Choroid plexus epithelial cell (primary cell): ENCODE results near the gene KLHL25.

ENCODE experiments used
- DNase-seq: peaks from one replicate; pipeline ENCODE4 v3.0.0-alpha.2; 2010; ENCODE audit warnings: low read depth
- H3K4me3 ChIP-seq: 2 replicates; pipeline ENCODE4 v1.5.1; 2011; ENCODE audit warnings: low read depth, mild to moderate bottlenecking, control low read depth, low read length, moderate library complexity
- TF ChIP-seq, protein P1 (sequence below): conservative IDR thresholded peaks from 2 replicates; pipeline ENCODE4 v1.5.1; 2011; ENCODE audit warnings: low read depth, mild to moderate bottlenecking, control low read depth, inconsistent platforms, low read length, moderate library complexity

KLHL25 gene

DNA sequence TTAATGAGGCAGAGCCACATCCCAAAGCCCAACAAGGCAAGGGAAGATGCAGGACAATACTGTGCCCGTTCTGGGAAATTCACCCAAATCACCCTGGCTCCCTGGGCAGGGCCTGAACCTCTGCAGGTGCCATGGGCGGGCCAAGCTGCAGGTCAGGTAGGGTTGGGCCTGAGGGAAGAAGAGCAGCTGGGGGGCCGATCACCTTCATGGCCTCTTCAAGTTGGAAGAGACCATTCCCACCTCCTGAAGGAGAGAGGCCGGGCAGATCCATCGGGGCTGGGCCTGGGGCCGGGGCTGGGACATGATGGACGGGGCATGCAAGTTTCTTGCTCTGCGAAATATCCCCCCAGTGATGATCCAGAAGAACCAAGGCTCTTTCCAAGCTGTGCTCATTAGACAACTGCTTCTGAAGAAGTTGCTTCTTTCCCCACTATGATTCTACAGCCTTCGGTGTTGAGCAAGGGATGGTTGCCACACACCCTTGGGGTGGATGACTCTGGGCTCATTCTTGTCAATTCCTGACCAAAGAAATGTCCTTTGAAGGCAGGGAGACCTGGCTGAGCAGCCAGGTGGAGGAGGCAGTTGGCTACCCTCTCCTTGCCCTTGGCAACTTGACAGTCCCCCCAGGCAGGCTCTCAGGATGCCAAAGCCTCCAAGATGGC lies 38.2 kb downstream of the KLHL25 start:
- TF ChIP-seq, protein P1, sequence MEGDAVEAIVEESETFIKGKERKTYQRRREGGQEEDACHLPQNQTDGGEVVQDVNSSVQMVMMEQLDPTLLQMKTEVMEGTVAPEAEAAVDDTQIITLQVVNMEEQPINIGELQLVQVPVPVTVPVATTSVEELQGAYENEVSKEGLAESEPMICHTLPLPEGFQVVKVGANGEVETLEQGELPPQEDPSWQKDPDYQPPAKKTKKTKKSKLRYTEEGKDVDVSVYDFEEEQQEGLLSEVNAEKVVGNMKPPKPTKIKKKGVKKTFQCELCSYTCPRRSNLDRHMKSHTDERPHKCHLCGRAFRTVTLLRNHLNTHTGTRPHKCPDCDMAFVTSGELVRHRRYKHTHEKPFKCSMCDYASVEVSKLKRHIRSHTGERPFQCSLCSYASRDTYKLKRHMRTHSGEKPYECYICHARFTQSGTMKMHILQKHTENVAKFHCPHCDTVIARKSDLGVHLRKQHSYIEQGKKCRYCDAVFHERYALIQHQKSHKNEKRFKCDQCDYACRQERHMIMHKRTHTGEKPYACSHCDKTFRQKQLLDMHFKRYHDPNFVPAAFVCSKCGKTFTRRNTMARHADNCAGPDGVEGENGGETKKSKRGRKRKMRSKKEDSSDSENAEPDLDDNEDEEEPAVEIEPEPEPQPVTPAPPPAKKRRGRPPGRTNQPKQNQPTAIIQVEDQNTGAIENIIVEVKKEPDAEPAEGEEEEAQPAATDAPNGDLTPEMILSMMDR: no peak
- no peak overlapping the region for H3K4me3 ChIP-seq
- no peak for DNase-seq

DNA sequence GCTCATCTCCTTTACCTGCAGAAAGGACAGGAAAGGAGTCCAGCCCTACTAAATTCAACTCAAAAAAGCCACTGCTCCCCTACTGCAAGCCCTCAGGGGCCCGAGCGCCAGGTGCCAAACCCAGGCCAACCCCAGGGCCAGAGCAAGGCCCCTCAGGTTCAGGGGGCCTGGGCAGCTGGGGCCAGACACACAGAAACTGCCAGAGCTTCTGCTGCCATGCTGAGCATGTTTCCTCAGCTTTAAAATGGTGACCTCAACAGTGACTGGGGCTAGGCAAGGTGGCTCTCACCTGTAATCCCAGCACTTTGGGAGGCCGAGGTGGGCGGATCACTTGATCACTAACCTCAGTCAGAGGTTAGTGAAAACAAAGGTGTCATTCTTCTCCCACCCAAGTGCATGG lies 38.8 kb downstream of the KLHL25 start:
- DNase-seq: no peak

DNA sequence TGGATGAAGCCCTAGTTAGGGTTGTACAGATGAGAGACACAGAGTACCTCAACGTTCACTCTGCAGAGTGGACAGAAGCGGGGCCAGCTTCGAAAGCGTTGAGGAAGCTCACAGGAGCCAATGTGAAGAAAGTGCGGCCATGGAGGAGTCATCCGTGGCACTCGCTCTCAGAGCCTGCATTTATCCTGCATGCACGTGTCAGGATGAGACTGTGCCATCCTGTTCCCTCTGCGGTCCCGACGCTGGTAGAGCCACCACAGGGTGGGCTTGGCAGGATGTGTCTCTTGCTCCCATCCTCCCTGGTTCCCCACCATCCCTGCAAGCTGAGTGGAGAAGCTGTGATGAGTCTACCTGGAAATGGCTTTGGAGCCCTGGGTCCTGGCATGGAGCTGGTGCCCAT lies 39.3 kb downstream of the KLHL25 start:
- TF ChIP-seq, protein P1: no peak
- H3K4me3 ChIP-seq: no peak overlapping the region
- no peak for DNase-seq

More for the DNA sequence above, 38.8 kb downstream of the KLHL25 start:
- H3K4me3 ChIP-seq: no peak overlapping the region
- TF ChIP-seq, protein P1: no peak

DNA sequence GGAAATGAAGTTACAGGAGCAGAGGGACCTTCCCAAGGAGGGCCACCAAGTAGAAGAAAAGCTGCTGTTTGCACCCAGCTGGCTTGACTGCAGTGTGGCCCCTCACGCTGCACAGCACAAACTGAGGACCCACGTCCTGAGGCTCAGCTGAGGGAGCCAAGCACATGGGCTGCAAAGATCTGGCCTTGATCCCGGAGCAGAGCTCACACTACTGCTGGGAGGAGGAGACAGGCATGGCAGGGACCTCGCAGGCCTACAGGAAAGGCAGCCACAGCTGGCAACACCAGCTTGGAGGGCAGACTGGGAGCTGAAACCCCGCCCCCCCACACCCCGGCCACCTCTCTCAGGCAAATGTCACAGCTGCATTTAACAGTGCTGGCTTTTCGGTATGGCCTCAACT lies 39.7 kb downstream of the KLHL25 start:
- no peak for DNase-seq
- no peak overlapping the region for H3K4me3 ChIP-seq
- TF ChIP-seq, protein P1: no peak

DNA sequence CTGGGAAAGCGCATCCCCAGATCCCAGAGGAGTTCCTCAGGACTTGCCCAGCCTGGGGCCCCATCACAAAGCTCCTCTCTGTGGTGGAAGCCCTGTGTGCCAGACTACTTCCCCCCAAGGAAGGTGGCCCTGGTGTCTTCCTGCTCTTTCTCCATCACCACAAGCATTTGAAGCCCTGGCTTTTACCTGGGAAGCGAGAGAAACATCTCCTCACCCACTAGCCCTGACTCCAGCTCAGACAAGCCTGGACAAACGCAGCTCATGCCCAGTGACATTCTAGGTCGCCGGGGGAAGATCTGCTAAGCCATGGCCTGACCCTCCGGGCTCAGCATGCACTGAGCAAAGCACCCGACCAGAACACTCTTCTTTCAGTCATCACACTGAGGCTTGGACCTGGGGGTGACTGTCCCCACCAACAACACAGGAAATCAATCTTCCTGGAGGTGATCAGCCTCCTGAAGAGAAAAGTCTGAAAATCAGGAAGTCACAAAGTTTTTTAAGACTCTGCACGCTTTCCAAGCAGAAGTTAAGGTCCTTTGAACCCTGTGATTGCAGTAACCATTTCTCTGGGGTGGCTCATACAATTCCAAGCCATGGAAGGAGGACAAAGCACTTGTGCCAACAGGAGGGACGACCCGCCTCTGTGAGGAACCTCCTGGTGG lies 40.8 kb downstream of the KLHL25 start:
- H3K4me3 ChIP-seq: no peak overlapping the region
- TF ChIP-seq, protein P1: no peak
- DNase-seq: no peak

DNA sequence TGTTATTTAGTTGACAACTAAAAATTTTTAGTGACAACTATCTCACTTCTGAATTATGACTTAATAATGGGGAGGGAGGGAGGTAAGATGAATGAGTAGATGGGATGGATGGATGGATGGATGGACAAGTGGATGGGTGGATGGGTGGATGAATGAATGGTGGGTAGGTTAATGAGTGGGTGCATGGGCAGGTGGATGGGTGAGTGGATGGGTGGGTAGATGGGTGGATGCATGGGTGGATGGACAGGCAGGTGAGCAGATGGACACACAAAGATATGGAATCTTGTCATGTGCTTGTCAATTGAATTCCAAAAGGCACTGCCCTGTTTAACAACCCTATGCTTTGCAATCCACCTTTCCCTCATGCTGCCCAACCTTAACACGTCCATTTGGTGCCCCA lies 41.5 kb downstream of the KLHL25 start:
- DNase-seq: no peak
- no peak overlapping the region for H3K4me3 ChIP-seq
- TF ChIP-seq, protein P1: no peak

DNA sequence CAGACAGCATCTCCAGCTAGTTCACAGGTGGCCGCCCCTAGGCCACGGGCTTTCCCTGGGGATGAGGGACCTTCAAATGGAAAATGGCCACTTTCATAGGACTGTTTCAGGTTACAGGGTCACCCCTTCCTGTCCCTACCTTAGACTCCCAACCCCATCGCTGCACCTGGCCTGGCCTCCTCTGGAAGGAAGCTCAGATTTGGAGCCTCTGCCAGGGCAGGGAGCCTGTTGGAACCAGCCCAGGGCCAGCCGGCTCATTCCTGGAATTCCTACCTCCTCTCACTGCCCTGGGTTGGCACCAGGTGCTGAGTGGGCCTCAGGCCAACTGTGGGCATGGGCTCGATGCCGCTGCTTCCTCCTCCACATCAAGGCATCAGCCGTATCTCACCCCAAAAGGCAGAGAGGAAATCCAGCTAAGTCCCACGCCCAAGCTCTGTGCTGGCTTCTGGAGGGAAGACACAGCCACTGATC lies 42.2 kb downstream of the KLHL25 start:
- no peak for DNase-seq
- no peak overlapping the region for H3K4me3 ChIP-seq
- TF ChIP-seq, protein P1: no peak
